Activated CD4-positive, CD25-positive, alpha-beta regulatory T cell treated with anti-CD3 and anti-CD28 coated beads, Interleukin-2, amount 50 U/mL, for 72 hours (primary cell): Measurements from ENCODE around the gene PPCS.
"Not testable (repeated sequence)": the region's sequence is repeated elsewhere in the genome, so short reads cannot be mapped to it uniquely, and the experiment has no call there.

Experiments used
- DNase-seq: peaks from one replicate; pipeline ENCODE4 v3.0.0; 2021

Gene PPCS

DNA sequence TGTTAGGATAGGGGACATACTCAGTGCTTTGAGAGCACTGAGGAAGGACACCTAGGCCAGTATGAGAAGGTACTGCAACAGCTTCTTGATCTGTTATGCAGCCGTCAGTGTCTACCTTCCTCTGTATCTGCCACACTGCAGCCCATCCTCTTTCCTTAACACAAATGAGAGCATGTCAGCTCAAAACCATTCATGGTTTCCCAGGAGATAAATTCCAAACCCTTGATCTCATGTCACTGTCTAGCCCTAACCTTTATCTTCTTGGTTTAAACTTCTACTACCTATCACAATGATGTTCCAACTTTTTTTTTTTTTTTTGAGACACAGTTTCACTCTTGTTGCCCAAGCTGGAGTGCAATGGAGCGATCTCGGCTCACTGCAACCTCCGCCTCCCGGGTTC lies 1.9 kb upstream of the PPCS start:
- no peak for DNase-seq

DNA sequence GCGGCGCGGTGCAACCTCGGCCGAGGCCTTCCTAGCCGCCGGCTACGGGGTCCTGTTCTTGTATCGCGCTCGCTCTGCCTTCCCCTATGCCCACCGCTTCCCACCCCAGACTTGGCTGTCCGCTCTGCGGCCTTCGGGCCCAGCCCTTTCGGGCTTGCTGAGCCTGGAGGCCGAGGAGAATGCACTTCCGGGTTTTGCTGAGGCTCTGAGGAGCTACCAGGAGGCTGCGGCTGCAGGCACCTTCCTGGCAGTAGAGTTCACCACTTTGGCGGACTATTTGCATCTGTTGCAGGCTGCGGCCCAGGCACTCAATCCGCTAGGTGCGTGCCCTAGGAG lies 379 bp downstream of the PPCS start:
- no peak for DNase-seq

DNA sequence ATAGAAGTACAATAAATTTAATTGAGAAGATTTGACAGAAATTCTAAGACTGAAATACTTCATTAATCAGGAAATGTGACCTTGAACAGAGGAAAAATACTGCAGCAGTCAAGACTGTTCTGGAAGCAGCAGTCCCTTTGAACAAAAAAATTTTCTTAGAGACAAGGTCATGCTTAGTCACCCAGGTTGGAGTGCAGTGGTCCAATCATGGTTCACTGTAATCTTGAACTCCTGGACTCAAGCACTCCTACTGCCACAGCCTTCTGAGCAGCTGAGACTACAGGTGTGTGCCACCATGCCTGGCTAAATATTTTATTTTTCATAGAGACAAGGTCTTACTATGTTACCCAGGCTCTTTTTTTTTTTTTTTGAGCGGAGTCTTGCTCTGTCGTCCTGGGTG lies 4.9 kb downstream of the PPCS start:
- DNase-seq: no peak

DNA sequence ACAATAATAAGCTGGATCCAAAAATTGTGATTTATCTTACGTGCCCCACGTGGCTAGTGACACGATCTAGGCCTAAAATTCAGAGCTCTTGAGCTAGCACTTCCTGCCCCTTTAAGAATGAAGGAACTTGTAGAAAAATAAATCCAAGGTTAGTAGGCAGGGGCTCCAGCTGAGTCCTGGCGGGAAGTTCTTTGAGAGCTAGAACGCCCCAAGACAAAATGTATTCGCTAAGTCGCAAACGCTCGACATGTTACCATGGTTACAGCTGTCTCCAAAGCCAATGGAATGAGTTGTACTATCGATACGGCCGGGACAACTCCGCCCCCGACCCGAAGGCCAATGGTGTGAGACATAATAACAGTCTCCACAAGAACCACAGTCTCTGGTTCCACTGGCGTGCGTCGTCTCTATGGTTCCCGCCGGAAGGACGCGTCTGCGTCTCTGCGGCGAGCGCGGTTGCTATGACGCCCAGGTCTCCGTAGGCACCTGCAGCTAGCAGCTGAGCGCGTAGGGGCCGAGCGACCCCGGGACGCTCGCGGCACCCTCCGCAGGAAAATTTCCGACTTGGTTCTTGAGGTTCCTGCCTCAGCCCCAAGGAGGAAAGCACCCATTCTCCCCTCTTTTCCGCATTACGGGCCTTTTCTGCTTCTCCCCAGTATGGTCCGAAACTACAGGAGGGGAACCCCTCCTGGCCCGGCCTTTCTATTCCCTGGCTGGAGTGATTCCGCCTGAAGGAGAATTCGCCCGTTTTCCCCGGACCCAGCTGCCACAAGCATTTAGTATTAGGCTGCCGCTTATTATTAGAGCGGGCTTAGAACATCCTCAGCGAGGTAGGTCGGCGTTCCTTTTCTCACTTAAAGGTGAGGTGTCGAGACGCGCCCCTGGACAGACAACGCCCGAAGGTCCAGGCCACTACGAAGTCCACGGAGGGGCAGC lies 6.8 kb downstream of the PPCS start, which contains the start of gene CCDC30:
Gene CCDC30 (plus strand): TSS at position 459 of the 936 bp plus-strand sequence. CDS start 17,266 bp downstream, outside the sequence.
- DNase-seq: peak; percentile 90

DNA sequence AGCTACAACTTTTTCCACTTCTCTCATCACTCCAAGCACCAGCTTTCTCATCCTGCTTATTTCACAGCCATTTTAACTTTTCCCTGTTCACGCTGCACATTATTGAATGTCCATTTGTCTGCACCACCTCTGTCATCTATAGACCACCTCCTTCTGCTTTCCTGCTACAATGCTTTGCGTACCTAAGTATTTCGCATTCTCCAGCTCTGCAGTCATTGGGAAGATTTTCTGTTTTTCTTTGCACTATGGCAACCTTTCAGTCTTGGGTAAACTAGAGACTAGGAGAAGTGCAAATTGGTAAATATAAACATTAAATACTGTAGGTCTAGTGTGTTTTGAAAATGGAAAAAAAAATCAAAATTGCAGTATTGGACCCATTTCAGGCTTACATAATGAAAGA lies 7.6 kb downstream of the PPCS start:
- DNase-seq: no peak

DNA sequence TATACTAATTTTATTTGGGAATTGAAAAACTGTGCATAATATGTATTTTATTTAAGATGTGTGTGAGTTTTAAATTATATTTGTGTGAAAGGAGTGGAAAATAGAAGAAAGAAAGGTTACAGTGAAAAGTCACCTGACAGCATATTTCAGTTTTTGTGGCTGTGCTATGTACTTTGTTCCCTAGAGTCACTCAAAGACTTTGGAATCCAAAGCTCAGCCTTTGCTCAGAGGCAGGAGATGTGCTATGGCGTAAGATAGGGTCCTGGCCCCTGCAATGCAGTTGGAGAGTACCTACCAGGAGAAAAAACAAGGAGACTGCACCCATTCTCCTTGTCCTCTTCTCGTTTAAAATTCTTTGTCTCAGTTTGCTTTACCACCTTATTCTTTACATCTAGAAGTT lies 9.7 kb downstream of the PPCS start:
- DNase-seq: no peak

DNA sequence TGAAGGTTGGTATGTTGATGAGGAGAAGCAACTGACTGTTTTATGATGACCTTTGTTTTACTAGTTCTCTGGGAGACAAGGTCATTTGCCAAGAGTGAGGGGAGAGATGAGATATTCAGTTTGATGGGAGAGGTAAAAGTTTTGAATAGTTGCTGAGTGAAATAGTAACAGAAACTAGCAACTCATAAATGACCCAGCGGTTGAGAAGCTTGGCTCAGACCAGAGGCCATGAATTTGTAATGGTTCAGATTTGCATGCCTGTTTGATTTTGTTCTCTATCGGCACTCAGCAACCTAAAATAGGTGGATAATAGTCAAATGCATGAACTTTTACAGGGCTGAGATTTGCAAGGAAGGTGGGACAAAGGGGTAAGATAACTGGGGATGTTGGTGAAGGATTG lies 13.4 kb downstream of the PPCS start:
- no peak for DNase-seq

DNA sequence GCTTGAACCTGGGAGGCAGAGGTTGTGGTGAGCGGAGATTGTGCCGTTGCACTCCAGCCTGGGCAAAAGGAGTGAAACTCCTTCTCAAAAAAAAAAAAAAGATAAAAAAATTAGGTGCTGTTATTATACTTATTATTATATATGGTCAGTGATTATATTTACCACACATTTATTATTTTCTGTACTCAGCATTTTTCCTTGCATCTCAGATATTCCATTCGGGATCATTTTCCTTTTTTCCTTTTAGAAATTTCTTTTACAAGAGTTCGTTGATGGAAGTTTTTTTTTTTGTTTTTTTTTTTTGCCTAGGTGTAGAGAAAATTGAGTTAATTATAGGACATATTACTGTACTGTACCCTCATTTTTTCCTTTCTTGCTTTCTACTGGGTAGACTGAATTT lies 20.3 kb downstream of the PPCS start:
- no peak for DNase-seq

DNA sequence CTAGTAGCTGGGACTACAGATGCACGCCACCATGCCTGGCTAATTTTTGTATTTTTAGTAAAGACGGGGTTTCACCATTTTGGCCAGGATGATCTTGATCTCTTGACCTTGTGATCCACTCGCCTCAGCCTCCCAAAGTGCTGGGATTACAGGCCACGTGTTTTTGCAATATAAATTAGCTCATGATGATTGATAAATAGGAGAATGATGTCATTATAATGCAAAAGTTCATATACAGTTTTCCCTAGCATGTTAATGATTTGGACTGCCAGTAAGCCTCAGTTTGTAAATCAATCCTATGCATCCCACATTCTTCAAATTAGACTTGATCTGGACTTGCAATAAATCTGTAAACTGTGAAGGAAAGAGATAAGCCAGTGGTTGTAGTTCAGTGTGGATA lies 21.0 kb downstream of the PPCS start:
- not testable (repeated sequence) for DNase-seq

DNA sequence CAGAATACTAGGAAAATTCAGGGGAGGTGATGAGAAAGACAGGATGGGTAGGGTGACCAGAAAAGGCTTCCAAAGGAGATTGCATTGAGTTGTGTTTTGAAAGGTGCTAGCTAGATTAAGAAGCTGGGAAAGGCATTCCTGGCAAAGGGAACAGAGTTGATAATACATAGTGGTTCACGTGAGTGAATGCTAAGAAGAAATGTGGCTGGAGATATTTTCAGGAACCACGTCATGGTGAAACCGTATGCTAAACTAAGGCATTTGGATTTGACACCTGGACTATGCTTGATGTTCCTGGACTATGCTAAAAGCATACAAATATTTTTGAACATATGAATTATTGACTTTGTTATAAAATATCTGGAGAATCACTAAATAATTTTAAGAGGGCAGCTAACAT lies 21.4 kb downstream of the PPCS start:
- no peak for DNase-seq

DNA sequence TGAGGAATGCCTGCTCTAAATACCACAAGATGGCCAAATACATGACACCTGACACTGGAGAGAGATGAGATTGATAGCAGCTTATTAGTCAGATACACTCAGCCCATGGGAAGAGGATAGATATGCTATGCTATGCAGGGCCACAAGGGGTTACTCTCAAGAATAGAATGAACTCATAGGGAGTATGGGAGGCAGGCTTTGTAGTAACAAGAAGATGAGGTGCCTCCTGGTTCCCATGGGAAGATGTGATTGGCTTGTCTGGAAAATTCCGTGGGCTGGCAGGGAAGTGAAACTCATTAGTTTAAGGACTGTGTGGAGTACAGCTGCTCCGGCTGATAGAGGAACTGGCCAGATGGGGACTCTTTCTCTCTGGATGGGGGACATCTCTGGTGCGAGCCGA lies 23.3 kb downstream of the PPCS start:
- DNase-seq: no peak

DNA sequence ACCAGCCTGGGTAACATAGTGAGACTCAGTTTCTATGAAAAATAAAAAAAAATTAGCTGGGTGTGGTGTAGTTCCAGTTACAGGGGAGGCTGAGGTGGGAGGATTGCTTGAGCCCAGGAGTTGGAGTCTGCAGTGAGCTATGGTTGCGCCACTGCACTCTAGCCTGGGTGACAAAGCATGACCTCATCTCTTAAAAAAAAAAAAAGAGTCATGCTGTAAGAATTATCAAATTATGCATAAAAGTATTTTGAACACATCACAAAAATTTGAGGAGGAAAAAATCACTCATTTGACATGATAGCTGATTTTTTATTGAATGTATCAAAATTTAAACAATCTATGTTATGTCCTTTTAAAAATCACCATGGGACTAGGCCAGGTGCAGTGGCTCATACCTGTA lies 24.6 kb downstream of the PPCS start:
- no peak for DNase-seq

DNA sequence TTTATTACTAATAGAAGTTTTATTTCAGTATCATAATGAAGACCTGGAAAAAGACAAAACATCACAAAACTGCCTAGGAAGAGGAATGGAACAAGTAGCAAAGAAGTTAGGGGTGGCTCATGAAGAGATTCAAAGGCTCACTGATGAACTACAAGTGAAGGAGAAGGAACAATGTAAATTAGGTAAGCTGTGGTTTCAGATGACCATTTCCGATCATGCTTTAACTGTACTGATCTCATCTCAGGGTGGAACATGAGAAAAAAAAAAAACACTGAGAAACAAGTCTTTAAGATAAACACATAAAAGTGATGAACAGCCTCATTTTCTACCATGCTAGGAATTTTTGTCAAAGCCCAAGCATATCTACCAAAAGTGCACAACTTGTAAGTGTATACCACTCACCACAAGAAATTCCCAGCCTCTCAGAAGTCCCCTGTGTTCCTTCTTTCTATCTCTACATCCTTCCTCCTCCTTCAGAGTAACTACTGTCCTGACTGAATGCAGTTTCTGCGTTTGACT lies 26.4 kb downstream of the PPCS start:
- DNase-seq: no peak

DNA sequence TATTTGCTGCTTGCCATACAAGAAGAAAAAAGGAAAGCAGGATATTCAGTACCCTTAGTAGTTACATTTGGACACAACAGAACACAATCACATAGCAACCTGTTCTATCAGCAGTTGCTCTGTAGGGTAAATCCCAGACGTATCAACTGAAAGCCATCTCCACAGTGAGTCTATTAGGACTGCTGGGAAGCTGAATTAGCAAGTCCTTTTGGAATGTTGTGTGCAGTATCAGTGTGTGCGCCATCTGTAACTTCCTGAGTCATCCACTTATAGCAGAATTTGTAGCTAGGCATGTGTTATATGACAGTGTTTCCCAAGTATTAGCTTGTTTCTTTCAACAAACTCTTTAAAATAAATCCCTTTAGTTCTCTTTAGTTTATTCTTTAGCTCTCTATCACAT lies 28.0 kb downstream of the PPCS start:
- no peak for DNase-seq

DNA sequence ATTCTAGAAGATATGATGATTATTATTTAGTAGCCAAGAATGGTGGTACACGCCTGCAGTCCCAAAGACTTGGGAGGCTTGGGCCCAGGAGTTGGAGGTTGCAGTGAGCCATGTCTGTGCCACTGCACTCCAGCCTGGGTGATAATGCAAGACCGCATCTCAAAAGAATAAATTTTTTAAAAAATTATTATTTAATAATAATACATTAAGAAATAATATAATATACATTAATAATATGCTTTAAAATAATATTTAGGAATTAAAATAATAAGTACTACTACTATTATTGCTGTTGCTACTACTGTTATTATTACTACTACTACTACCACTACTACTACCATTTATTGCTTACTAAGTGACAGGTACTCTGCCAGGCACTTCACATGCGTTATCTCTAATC lies 33.9 kb downstream of the PPCS start:
- DNase-seq: no peak

DNA sequence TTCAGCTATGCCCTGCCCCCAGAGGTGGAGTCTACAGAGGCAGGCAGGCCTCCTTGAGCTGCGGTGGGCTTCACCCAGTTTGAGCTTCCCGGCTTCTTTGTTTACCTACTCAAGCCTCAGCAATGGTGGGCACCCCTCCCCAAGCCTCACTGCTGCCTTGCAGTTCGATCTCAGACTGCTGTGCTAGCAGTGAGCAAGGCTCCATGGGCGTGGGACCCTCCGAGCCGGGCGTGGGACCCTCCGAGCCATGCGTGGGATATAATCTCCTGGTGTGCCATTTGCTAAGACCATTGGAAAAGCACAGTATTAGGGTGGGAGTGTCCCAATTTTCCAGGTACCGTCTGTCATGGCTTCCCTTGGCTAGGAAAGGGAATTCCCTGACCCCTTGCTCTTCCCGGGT lies 45.7 kb downstream of the PPCS start:
- not testable (repeated sequence) for DNase-seq

DNA sequence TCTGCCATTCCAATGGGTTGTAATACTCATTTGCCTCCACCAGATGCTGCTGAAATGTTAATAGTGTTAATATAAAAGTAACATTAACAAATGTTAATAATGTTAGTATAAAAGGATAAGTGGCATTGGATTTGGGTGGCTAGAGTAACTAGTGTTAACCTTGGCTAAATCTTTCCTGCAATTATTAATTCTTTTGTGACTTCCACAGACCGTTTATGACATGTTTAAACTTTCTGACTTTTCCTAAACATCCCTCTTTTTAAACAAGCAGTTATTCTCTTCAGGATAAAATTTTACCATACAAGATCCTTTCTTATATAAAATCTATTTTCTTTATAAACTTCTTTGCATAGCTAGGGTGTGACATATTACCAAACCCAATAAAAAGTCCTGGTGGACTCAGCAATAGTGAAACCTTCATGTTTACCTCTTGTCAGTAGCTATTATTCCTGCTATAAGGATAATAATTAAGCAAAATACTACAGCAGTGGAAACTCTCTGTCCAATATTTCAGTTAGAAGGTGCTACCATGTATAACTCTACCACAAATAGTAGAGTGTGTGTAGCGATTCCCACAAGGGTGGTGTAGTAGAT lies 48.3 kb downstream of the PPCS start:
- no peak for DNase-seq

DNA sequence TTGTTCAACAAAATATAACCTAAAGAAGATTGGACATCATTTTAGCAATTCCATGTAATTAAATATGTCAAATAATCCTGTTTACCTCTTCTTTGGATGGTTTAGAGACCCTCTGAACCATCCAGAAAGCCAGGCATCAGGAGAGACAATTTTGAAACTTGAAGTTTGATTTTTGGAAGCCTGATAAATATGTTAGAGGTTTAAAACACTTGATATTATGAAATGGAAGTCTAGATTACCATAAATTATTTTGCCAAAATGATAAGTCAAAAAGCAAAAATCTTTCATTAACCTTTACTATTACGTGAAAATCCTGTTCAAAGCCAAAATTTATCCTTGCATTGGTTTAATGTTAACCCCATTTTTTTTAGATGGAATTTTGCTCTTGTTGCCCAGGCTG lies 50.2 kb downstream of the PPCS start:
- no peak for DNase-seq
